Endothelial cell of umbilical vein (primary cell): ENCODE measurements around the gene FHIP1B.

Source experiments
- CTCF ChIP-seq, 2 donors: IDR thresholded peaks; 1 replicate in 1 of 2; 2 replicates in 1 of 2; pipeline ENCODE4 v1.5.1; 2011; ENCODE audit warnings: low read length in 2 of 2, mild to moderate bottlenecking in 2 of 2, moderate library complexity in 2 of 2, control low read depth in 1 of 2, inconsistent platforms in 1 of 2, low read depth in 1 of 2; ENCODE audit not compliant: insufficient read depth in 1 of 2; ENCODE audit errors: extremely low read depth in 1 of 2
- POLR2A ChIP-seq: IDR thresholded peaks from 2 replicates; pipeline ENCODE4 v1.6.1; 2012; ENCODE audit warnings: low read depth, mild to moderate bottlenecking, control low read depth, low read length

- TF ChIP-seq CTCF (IDR thresholded peaks at IDR 0.05; ENCODE audit: extremely low read depth in 1 of 2, insufficient read depth in 1 of 2, low read depth in 1 of 2, low read length in 2 of 2) (no peak), POLR2A (no peak)
Observed at GRCh38 chr11:6202041-6202440, 32.4 kb downstream of the FHIP1B start.
